ENCODE measurements around the gene ZKSCAN1. TPM values are rescaled to one million over a fixed set of nuclear protein-coding genes. Genes with fewer than 3 reads are reported as not detected.

The ZKSCAN1 gene
- total RNA-seq, 1 experiment from 2014 or later = 61.2 TPM

DNA sequence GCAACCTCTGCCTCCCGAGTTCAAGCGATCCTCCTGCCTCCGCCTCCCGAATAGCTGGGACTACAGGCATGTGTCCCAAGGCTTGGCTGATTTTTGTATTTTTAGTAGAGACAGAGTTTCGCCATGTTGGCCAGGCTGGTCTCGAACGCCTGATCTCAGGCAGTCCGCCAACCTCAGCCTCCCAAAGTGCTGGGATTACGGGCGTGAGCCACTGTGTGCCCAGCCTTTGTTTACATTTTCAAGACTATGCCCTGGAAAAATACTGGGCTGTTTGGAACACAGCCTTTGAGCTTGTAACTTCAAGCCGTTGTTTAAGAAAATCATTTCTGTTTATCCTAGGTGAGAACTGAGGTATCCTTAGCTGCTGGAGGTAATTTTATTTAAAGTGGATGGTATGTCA lies 1.9 kb downstream of the ZKSCAN1 start (continued):
- TF ChIP-seq, protein P1, sequence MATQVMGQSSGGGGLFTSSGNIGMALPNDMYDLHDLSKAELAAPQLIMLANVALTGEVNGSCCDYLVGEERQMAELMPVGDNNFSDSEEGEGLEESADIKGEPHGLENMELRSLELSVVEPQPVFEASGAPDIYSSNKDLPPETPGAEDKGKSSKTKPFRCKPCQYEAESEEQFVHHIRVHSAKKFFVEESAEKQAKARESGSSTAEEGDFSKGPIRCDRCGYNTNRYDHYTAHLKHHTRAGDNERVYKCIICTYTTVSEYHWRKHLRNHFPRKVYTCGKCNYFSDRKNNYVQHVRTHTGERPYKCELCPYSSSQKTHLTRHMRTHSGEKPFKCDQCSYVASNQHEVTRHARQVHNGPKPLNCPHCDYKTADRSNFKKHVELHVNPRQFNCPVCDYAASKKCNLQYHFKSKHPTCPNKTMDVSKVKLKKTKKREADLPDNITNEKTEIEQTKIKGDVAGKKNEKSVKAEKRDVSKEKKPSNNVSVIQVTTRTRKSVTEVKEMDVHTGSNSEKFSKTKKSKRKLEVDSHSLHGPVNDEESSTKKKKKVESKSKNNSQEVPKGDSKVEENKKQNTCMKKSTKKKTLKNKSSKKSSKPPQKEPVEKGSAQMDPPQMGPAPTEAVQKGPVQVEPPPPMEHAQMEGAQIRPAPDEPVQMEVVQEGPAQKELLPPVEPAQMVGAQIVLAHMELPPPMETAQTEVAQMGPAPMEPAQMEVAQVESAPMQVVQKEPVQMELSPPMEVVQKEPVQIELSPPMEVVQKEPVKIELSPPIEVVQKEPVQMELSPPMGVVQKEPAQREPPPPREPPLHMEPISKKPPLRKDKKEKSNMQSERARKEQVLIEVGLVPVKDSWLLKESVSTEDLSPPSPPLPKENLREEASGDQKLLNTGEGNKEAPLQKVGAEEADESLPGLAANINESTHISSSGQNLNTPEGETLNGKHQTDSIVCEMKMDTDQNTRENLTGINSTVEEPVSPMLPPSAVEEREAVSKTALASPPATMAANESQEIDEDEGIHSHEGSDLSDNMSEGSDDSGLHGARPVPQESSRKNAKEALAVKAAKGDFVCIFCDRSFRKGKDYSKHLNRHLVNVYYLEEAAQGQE (IDR thresholded peaks at IDR 0.05; ENCODE audit: low read depth) = no peak
- no peak for TF ChIP-seq SP1 (IDR thresholded peaks at IDR 0.05; ENCODE audit: low read depth)

DNA sequence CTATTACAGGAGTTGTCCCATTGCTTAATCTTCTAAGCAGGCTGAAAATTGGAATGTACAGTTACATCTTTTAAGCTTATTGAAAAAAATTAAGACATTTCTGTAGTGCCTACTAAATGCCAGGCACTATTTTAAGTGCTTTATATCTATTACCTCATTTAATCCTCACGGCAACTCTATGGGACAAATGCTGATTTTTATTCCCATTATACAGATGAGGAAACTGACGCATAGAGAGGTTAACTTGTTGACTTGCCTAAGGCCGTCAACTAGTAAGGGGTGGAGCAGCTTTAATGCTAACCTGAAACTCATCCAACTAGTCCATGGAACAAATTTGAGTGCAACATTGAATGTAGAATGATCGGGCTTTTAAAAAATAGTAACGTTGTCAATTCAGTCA lies 2.5 kb downstream of the ZKSCAN1 start:
- ChIA-PET CTCF (no interaction called here), RAD21 (ENCODE audit: low non-redundant PET in 1 of 2, low total read pairs in 2 of 2, uncharacterized antibody in 2 of 2, unreplicated experiment in 2 of 2) (no interaction called here), POLR2A (no interaction called here)
- Histone ChIP-seq H3K9me3 (ENCODE audit: control insufficient read depth in 1 of 2, insufficient read depth in 1 of 2, low read depth in 1 of 2, low read length in 2 of 2) (no peaks in the 10 kb centered on the region), H3K27ac (ENCODE audit: low read depth, low read length) (no peak overlapping the region), H3K27me3 (ENCODE audit: insufficient read depth, low read length) (no peaks in the 10 kb centered on the region), H3K4me3 (replicated peaks in 1 of 2; ENCODE audit: low read depth in 1 of 2, low read length in 2 of 2) (no peak overlapping the region), H4K20me1 (ENCODE audit: insufficient read depth) (no peaks in the 10 kb centered on the region; the same call in 1 of the 2 replicates), H3K9ac (ENCODE audit: low read length) (no peak overlapping the region), H3K36me3 (ENCODE audit: control insufficient read depth in 1 of 2, insufficient read depth in 2 of 2, low read length in 2 of 2) (peaks cover 0 to 3% of the 10 kb centered on the region in 2 experiments; a peak in 3 of 4 replicates), H3K79me2 (ENCODE audit: insufficient read depth, low read length) (peaks cover 72% of the 10 kb centered on the region), H2AFZ (ENCODE audit: low read depth, low read length, poor library complexity, severe bottlenecking) (no peak overlapping the region), H3K4me2 (ENCODE audit: low read length) (no peak overlapping the region), H3K4me1 (ENCODE audit: control insufficient read depth in 1 of 2, insufficient read depth in 2 of 2, low read length in 2 of 2) (peaks cover 8 to 21% of the 10 kb centered on the region in 2 experiments; a peak in 3 of 4 replicates), H3K9me2 (ENCODE audit: insufficient read depth) (no peaks in the 10 kb centered on the region)
- intact Hi-C loops (cut with micrococcal nuclease) = no loop called here
- BruUV-seq (replicated peaks) = no TSS peak
- DNase-seq (ENCODE audit: low read depth, low spot score) = no peak
- ATAC-seq = no peak
- TF ChIP-seq, protein P2, sequence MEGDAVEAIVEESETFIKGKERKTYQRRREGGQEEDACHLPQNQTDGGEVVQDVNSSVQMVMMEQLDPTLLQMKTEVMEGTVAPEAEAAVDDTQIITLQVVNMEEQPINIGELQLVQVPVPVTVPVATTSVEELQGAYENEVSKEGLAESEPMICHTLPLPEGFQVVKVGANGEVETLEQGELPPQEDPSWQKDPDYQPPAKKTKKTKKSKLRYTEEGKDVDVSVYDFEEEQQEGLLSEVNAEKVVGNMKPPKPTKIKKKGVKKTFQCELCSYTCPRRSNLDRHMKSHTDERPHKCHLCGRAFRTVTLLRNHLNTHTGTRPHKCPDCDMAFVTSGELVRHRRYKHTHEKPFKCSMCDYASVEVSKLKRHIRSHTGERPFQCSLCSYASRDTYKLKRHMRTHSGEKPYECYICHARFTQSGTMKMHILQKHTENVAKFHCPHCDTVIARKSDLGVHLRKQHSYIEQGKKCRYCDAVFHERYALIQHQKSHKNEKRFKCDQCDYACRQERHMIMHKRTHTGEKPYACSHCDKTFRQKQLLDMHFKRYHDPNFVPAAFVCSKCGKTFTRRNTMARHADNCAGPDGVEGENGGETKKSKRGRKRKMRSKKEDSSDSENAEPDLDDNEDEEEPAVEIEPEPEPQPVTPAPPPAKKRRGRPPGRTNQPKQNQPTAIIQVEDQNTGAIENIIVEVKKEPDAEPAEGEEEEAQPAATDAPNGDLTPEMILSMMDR (IDR thresholded peaks at IDR 0.05 in 2 of 3, conservative IDR thresholded peaks at IDR 0.05 in 1 of 3; ENCODE audit: borderline replicate concordance in 1 of 3, insufficient read depth in 1 of 3, low read depth in 2 of 3, low read length in 2 of 3) = no peak
- TF ChIP-seq, protein P3, sequence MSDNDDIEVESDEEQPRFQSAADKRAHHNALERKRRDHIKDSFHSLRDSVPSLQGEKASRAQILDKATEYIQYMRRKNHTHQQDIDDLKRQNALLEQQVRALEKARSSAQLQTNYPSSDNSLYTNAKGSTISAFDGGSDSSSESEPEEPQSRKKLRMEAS (IDR thresholded peaks at IDR 0.05) = no peak
- TF ChIP-seq EZH2 (IDR thresholded peaks at IDR 0.05) = no peak
- TF ChIP-seq RAD21 (IDR thresholded peaks at IDR 0.05; ENCODE audit: low read depth) = no peak
- TF ChIP-seq ZFX (IDR thresholded peaks at IDR 0.05) = no peak
- TF ChIP-seq YY1 (IDR thresholded peaks at IDR 0.05; ENCODE audit: extremely low read depth, insufficient replicate concordance, low read depth, low read length) = no peak
- no peak for TF ChIP-seq POLR2AphosphoS5 (IDR thresholded peaks at IDR 0.05; ENCODE audit: low read depth, low read length)
- no peak for TF ChIP-seq CBX3 (IDR thresholded peaks at IDR 0.05; ENCODE audit: low read depth)
- no peak for TF ChIP-seq ELF1 (IDR thresholded peaks at IDR 0.05; ENCODE audit: borderline replicate concordance, low read depth)
- no peak for TF ChIP-seq FOSL1 (IDR thresholded peaks at IDR 0.05; ENCODE audit: low read depth)
